ENCODE data around the gene C3.
"Not testable (repeated sequence)": the region's sequence is repeated elsewhere in the genome, so short reads cannot be mapped to it uniquely, and the experiment has no call there.

Gene C3

GRCh38 chr19:6753178-6754031 lies 33.0 kb upstream of the C3 start:
- peak overlapping the region; percentile 87 for H3K4me3 Mint-ChIP-seq
- H3K27me3 Mint-ChIP-seq (ENCODE audit: low read depth), result no peaks in the 10 kb centered on the region
- no peaks in the 10 kb centered on the region for H3K9me3 Mint-ChIP-seq
- peak; percentile 81 for DNase-seq (ENCODE audit: low spot score)
- peaks cover 25% of the 10 kb centered on the region for H3K36me3 Mint-ChIP-seq (ENCODE audit: low read depth)
- peak overlapping the region; percentile 87 for H3K27ac Mint-ChIP-seq
- peaks cover 13% of the 10 kb centered on the region for H3K4me1 Mint-ChIP-seq (ENCODE audit: low read depth)

DNA sequence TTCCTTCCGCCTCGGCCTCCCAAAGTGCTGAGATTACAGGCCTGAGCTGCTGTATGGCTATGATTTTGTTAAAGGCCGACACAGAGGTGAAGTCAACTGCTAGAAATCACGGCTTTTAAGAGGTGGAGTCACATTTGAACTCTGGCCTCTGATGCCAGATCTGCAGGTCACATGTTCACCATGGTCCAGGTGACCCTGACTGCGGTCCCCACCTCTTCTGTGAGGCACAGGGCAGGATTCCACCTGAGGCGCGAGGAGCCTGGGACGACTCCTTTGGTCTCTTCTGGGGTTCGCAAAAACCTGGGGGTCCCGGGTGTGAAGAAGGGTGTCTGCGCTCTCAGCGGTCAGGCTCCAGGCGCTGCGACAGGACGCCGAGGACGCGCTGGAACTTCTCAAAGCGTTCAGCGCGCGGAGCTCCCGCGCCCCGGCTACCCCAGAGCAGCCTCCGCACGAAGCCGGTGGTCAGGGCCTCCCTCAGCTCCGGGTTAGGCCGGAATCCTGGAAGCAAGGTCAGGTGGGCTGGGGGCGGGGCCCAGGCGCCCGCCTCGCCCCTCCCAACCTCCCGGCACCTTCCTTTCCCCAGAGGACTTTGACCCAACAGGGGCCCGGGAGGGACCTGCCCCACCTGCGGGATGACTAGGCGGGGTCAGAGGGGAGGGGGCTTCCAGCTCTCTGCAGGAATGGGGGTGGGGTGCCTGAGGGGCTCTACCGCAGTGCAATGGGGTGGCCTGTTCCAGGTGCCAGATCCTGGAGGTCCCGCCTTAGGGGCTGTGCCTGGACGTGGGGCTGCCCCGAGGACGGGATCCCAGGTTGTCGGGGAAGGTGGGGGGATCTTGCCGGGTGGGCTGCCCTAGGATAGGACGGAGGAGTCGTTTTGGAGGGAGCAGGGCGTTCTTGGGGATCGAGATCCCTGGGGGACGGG lies 32.1 kb upstream of the C3 start:
- H3K9me3 Mint-ChIP-seq, result no peaks in the 10 kb centered on the region
- H3K4me3 Mint-ChIP-seq, result peak overlapping the region; percentile 87
- no peaks in the 10 kb centered on the region for H3K27me3 Mint-ChIP-seq (ENCODE audit: low read depth)
- no peak for DNase-seq (ENCODE audit: low spot score)
- H3K27ac Mint-ChIP-seq, result peak overlapping the region; percentile 60
- H3K36me3 Mint-ChIP-seq (ENCODE audit: low read depth), result peaks cover 28% of the 10 kb centered on the region
- peaks cover 11% of the 10 kb centered on the region for H3K4me1 Mint-ChIP-seq (ENCODE audit: low read depth)

DNA sequence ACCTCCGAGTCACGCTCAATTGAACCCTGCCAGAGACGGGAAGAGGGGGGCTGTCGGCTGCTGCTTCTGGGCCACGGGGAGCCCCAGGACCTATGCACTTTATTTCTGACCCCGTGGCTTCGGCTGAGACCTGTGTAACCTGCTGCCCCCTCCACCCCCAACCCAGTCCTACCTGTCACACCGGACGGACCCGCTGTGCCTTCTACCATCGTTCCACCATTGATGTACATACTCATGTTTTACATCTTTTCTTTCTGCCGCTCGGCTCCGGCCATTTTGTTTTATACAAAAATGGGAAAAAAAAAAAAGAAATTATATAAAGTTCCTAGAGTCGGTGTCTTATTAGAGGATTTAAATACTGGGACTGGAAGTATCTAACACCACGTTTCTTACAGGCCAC lies 30.7 kb upstream of the C3 start:
- Mint-ChIP-seq H3K4me3 (no peak overlapping the region), H3K36me3 (ENCODE audit: low read depth) (peaks cover 35% of the 10 kb centered on the region), H3K27ac (no peak overlapping the region), H3K27me3 (ENCODE audit: low read depth) (no peaks in the 10 kb centered on the region), H3K9me3 (no peaks in the 10 kb centered on the region), H3K4me1 (ENCODE audit: low read depth) (peaks cover 8% of the 10 kb centered on the region)
- no peak for DNase-seq (ENCODE audit: low spot score)

GRCh38 chr19:6750062-6750461 lies 29.6 kb upstream of the C3 start:
- H3K4me3 Mint-ChIP-seq, result no peak overlapping the region
- H3K27me3 Mint-ChIP-seq (ENCODE audit: low read depth), result no peaks in the 10 kb centered on the region
- H3K9me3 Mint-ChIP-seq, result no peaks in the 10 kb centered on the region
- H3K36me3 Mint-ChIP-seq (ENCODE audit: low read depth), result peaks cover 36% of the 10 kb centered on the region
- no peak for DNase-seq (ENCODE audit: low spot score)
- H3K4me1 Mint-ChIP-seq (ENCODE audit: low read depth), result peaks cover 8% of the 10 kb centered on the region
- peak overlapping the region; percentile 49 for H3K27ac Mint-ChIP-seq

DNA sequence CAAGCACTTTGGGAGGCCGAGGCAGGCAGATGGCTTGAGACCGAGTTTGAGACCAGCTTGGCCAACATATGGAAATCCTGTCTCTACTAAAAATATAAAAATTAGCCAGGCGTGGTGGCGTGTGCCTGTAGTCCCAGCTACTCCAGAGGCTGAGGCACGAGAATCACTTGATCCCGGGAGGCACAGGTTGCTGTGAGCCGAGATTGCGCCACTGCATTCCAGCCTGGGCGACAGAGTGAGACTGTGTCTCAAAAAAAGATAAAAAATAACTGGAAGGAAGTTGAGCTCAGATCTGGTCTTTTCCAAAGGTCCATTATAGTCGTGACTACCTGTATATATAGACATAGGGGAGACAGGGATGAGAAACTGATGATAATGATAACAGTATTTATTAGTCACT lies 28.1 kb upstream of the C3 start:
- peaks cover 38% of the 10 kb centered on the region for H3K36me3 Mint-ChIP-seq (ENCODE audit: low read depth)
- not testable (repeated sequence) for H3K27ac Mint-ChIP-seq; H3K4me3 Mint-ChIP-seq; H3K9me3 Mint-ChIP-seq; DNase-seq (ENCODE audit: low spot score); H3K4me1 Mint-ChIP-seq (ENCODE audit: low read depth); H3K27me3 Mint-ChIP-seq (ENCODE audit: low read depth)

DNA sequence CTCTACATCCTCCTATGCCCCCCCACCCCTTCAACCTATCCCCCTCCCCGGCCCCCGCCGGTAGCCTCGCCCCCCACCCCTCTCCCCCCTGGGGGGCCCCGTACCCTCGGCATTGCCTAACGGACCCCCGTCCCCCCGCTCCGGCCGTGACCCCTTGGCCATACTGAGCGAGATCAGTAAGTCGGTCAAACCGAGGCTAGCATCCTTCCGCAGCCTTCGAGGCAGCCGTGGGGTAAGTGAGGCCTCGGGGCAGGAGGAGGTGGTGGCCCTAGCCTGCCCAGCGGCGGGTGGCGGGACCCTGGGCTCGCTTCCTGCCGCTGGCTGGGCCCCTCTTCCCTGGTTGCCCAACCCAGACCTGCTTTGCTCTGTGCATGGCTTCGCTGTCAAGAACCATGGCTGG lies 25.5 kb upstream of the C3 start:
- H3K27me3 Mint-ChIP-seq (ENCODE audit: low read depth), result no peaks in the 10 kb centered on the region
- H3K9me3 Mint-ChIP-seq, result no peaks in the 10 kb centered on the region
- peaks cover 37% of the 10 kb centered on the region for H3K36me3 Mint-ChIP-seq (ENCODE audit: low read depth)
- no peak overlapping the region for H3K27ac Mint-ChIP-seq
- H3K4me1 Mint-ChIP-seq (ENCODE audit: low read depth), result peaks cover 2% of the 10 kb centered on the region
- H3K4me3 Mint-ChIP-seq, result no peak overlapping the region
- no peak for DNase-seq (ENCODE audit: low spot score)

DNA sequence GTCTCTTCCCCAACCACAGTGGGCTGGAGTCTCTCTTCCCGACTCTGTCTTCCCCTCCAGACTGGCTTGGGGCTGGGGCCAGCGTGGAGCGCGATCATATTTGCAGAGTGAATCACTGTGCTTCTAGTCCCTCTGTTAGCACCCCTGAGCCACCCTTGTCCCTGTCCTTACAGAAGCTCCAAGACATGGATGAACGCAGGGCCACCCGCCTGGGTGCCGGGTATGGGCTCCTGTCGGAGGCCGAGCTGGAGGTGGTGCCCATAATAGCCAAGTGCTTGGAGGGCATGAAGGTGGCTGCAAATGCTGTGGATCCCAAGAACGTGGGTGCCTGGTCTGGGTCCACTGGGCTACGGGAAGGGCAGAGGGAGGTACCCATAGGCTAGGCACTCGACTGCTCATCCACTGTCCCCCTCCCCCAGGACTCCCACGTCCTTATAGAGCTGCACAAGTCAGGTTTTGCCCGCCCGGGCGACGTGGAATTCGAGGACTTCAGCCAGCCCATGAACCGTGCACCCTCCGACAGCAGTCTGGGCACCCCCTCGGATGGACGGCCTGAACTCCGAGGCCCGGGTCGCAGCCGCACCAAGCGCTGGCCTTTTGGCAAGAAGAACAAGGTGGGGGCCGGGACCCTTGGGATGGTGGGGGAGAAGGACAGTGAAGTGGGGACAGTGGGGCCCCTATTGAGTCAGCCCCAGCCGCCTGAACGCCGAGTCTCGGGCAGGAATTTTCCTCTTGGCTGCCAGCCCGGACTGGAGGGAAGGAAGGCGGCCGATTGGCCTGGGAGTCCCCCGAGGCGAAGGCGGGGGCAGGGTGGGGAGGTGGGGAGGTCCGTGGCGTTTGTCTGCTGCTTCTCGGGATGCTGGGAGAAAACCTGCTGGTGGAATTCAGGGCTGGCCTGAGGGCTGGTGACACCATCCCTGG lies 24.2 kb upstream of the C3 start:
- peak overlapping the region; percentile 47 for H3K27ac Mint-ChIP-seq
- no peak overlapping the region for H3K4me3 Mint-ChIP-seq
- no peaks in the 10 kb centered on the region for H3K27me3 Mint-ChIP-seq (ENCODE audit: low read depth)
- H3K36me3 Mint-ChIP-seq (ENCODE audit: low read depth), result peaks cover 34% of the 10 kb centered on the region
- no peak for DNase-seq (ENCODE audit: low spot score)
- no peaks in the 10 kb centered on the region for H3K9me3 Mint-ChIP-seq
- H3K4me1 Mint-ChIP-seq (ENCODE audit: low read depth), result peaks cover 3% of the 10 kb centered on the region

- Mint-ChIP-seq H3K4me1 (ENCODE audit: low read depth) (peaks cover 8% of the 10 kb centered on the region), H3K9me3 (no peaks in the 10 kb centered on the region), H3K36me3 (ENCODE audit: low read depth) (peaks cover 29% of the 10 kb centered on the region), H3K4me3 (no peak overlapping the region), H3K27me3 (ENCODE audit: low read depth) (no peaks in the 10 kb centered on the region), H3K27ac (peak overlapping the region; percentile 47)
- DNase-seq (ENCODE audit: low spot score), result no peak
Observed at GRCh38 chr19:6743714-6744380, 23.4 kb upstream of the C3 start.

DNA sequence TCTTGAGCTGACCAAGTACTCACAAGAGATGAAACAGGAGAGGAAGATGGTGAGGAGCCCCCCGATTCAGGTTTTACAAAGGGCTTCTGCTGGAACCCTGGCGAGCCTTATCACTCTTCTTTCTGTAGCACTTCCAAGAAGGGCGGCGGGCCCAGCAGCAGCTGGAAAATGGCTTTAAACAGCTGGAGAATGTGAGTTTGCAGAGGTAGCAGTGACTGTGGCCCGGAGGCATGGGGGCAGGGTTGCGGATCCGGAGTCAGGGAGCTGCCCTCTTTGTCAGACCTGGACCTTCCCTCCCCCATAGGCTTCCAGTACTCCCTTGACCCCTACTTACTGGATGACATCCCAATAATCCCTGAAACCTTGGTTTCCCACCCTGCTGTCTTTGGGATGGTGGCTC lies 22.6 kb upstream of the C3 start:
- no peak for DNase-seq (ENCODE audit: low spot score)
- H3K4me3 Mint-ChIP-seq, result no peak overlapping the region
- peaks cover 28% of the 10 kb centered on the region for H3K36me3 Mint-ChIP-seq (ENCODE audit: low read depth)
- no peaks in the 10 kb centered on the region for H3K27me3 Mint-ChIP-seq (ENCODE audit: low read depth)
- H3K4me1 Mint-ChIP-seq (ENCODE audit: low read depth), result peaks cover 16% of the 10 kb centered on the region
- no peaks in the 10 kb centered on the region for H3K9me3 Mint-ChIP-seq
- no peak overlapping the region for H3K27ac Mint-ChIP-seq

GRCh38 chr19:6740589-6741343 lies 20.3 kb upstream of the C3 start:
- Mint-ChIP-seq H3K4me1 (ENCODE audit: low read depth) (peaks cover 28% of the 10 kb centered on the region), H3K27me3 (ENCODE audit: low read depth) (no peaks in the 10 kb centered on the region), H3K9me3 (no peaks in the 10 kb centered on the region), H3K4me3 (peak overlapping the region; percentile 84), H3K27ac (no peak overlapping the region), H3K36me3 (ENCODE audit: low read depth) (peaks cover 23% of the 10 kb centered on the region)
- DNase-seq (ENCODE audit: low spot score), result no peak

- Mint-ChIP-seq H3K36me3 (ENCODE audit: low read depth) (peaks cover 24% of the 10 kb centered on the region), H3K27ac (no peak overlapping the region), H3K4me1 (ENCODE audit: low read depth) (peaks cover 29% of the 10 kb centered on the region), H3K4me3 (peak overlapping the region; percentile 84), H3K27me3 (ENCODE audit: low read depth) (no peaks in the 10 kb centered on the region), H3K9me3 (no peaks in the 10 kb centered on the region)
- peak; percentile 32 for DNase-seq (ENCODE audit: low spot score)
Observed at GRCh38 chr19:6739883-6740588, 19.6 kb upstream of the C3 start.

GRCh38 chr19:6739390-6739882 lies 19.0 kb upstream of the C3 start, which contains the start of gene TRIP10:
TRIP10 (plus strand) TSS chr19:6739680; CDS start chr19:6739762, 82 bp downstream.
- peak within 1 kb of the TSS; percentile 98 for H3K4me3 Mint-ChIP-seq
- H3K27me3 Mint-ChIP-seq (ENCODE audit: low read depth), result no peaks in the 10 kb centered on the region

More at GRCh38 chr19:6739390-6739882, 19.0 kb upstream of the C3 start, which contains the start of gene TRIP10:
- Mint-ChIP-seq H3K27ac (peak within 1 kb of the TSS; percentile 99), H3K4me1 (ENCODE audit: low read depth) (peaks cover 29% of the 10 kb centered on the region), H3K36me3 (ENCODE audit: low read depth) (peaks cover 25% of the 10 kb centered on the region), H3K9me3 (no peaks in the 10 kb centered on the region)
- DNase-seq (ENCODE audit: low spot score), result peak; percentile 81

All from T-helper 2 cell treated with Interferon-gamma antibody and Interleukin-4, amounts not matched to agents 5 μg/mL and 100 μg/mL, for 36 hours (primary cell).